Endodermal cell (in vitro differentiated cells): Measurements from ENCODE around the gene PTHLH. TPM values are rescaled to one million over a fixed set of nuclear protein-coding genes. Genes with fewer than 3 reads are reported as not detected.

Source experiments
- DNase-seq: peaks from one replicate; pipeline ENCODE4 v3.0.0-alpha.2; 2017
- H3K27ac ChIP-seq: 2 replicates; pipeline ENCODE4 v1.5.1; 2013; ENCODE audit warnings: mild to moderate bottlenecking, low read depth, low read length, moderate library complexity
- H3K27me3 ChIP-seq: 2 replicates; pipeline ENCODE4 v1.6.1; 2013; ENCODE audit warnings: mild to moderate bottlenecking, low read length, moderate library complexity; ENCODE audit not compliant: insufficient read depth, control insufficient read depth, poor library complexity, severe bottlenecking
- H3K36me3 ChIP-seq: 2 replicates; pipeline ENCODE4 v1.7.0; 2013; ENCODE audit warnings: mild to moderate bottlenecking, low read length, moderate library complexity; ENCODE audit not compliant: control insufficient read depth, insufficient read depth
- H3K4me1 ChIP-seq: one replicate; pipeline ENCODE4 v1.7.0; 2013; ENCODE audit warnings: low read length; ENCODE audit not compliant: control insufficient read depth, insufficient read depth
- H3K4me3 ChIP-seq: 2 replicates; pipeline ENCODE4 v1.5.1; 2013; ENCODE audit warnings: mild to moderate bottlenecking, low read length, moderate library complexity
- H3K9ac ChIP-seq: 2 replicates; pipeline ENCODE4 v1.6.1; 2013; ENCODE audit warnings: mild to moderate bottlenecking, low read length, moderate library complexity; ENCODE audit not compliant: poor library complexity, severe bottlenecking; ENCODE audit errors: extremely low read depth
- H3K9me3 ChIP-seq: 2 replicates; pipeline ENCODE4 v1.6.1; 2013; ENCODE audit warnings: mild to moderate bottlenecking, low read length, moderate library complexity; ENCODE audit not compliant: control insufficient read depth
- H3K27ac Mint-ChIP-seq: 2 replicates; pipeline ENCODE4 v1.8.0; 2020; ENCODE audit warnings: mixed read lengths
- H3K27me3 Mint-ChIP-seq: 2 replicates; pipeline ENCODE4 v1.8.0; 2021; ENCODE audit warnings: mild to moderate bottlenecking, mixed read lengths; ENCODE audit not compliant: insufficient read depth
- H3K36me3 Mint-ChIP-seq: 2 replicates; pipeline ENCODE4 v1.8.0; 2020; ENCODE audit warnings: low read depth, mixed read lengths
- H3K4me1 Mint-ChIP-seq: 2 replicates; pipeline ENCODE4 v1.8.0; 2020; ENCODE audit warnings: mixed read lengths
- H3K4me3 Mint-ChIP-seq: 2 replicates; pipeline ENCODE4 v1.8.0; 2020; ENCODE audit warnings: mild to moderate bottlenecking, moderate library complexity, mixed read lengths
- H3K9me3 Mint-ChIP-seq: 2 replicates; pipeline ENCODE4 v1.8.0; 2020; ENCODE audit warnings: mild to moderate bottlenecking, mixed read lengths
- WGBS, 2 experiments: methylation state at CpG; one replicate each; pipeline versions ENCODE4 v1.1.5 to v1.1.7; 2013; ENCODE audit warnings: missing lambda C conversion rate in 2 of 2, mixed read lengths in 1 of 2; ENCODE audit not compliant: insufficient coverage in 1 of 2, insufficient read length in 1 of 2; 5-methylcytosine and 5-hydroxymethylcytosine counted together
- total RNA-seq, 2 donors: library from RNA; stranded (reverse); fragmentation: NEBNext Ultra II Directional in 1 of 2; extraction: Animal tissue kit (Norgen Biotek cat#: 25700) in 1 of 2; gene quantifications; 2 replicates in 1 of 2; 3 replicates in 1 of 2; pipeline ENCODE4 v1.2.1, GENCODE V29; 2021
- TF ChIP-seq, protein P1 (sequence below): fragments of 200-600 bp; sonication (generic); conservative IDR thresholded peaks from 2 replicates; pipeline ENCODE4 v1.5.0; 2021; ENCODE audit warnings: antibody characterized with exemption, mild to moderate bottlenecking

Gene PTHLH
- total RNA-seq, 2 donors from 2014 or later, result not detected

DNA sequence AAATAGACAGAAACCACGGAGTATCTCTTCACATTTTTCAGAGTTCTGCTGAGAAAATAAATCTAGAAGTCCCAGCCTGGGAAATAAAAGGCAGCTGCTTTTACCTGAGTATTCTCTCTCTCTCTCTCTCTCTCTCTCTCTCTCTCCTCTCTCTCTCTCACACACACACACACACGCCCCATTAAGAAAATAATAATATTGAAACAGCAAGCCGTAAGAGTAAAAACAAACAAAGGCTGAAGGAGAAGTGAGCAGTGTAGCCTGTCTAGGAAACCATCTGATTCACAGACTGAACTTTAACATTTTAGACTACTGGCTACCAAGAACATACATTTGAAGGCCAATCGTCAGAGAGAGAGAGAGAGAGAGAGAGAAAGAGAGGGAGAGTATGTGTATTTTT, 8.4 kb downstream of the PTHLH start:
- Mint-ChIP-seq H3K36me3 (no peaks in the 10 kb centered on the region), H3K27me3 (peaks cover 60% of the 10 kb centered on the region), H3K4me3 (no peak overlapping the region), H3K4me1 (peaks cover 3% of the 10 kb centered on the region), H3K9me3 (no peaks in the 10 kb centered on the region), H3K27ac (no peak overlapping the region)
- H3K9me3 ChIP-seq, result no peaks in the 10 kb centered on the region
- no peaks in the 10 kb centered on the region for H3K36me3 ChIP-seq
- H3K4me1 ChIP-seq, result no peaks in the 10 kb centered on the region
- H3K27ac ChIP-seq, result no peak overlapping the region
- no peak overlapping the region for H3K9ac ChIP-seq
- DNase-seq, result no peak
- TF ChIP-seq, protein P1, sequence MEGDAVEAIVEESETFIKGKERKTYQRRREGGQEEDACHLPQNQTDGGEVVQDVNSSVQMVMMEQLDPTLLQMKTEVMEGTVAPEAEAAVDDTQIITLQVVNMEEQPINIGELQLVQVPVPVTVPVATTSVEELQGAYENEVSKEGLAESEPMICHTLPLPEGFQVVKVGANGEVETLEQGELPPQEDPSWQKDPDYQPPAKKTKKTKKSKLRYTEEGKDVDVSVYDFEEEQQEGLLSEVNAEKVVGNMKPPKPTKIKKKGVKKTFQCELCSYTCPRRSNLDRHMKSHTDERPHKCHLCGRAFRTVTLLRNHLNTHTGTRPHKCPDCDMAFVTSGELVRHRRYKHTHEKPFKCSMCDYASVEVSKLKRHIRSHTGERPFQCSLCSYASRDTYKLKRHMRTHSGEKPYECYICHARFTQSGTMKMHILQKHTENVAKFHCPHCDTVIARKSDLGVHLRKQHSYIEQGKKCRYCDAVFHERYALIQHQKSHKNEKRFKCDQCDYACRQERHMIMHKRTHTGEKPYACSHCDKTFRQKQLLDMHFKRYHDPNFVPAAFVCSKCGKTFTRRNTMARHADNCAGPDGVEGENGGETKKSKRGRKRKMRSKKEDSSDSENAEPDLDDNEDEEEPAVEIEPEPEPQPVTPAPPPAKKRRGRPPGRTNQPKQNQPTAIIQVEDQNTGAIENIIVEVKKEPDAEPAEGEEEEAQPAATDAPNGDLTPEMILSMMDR, result no peak
- no peak overlapping the region for H3K4me3 ChIP-seq
- 85 to 100% methylated on average over 2 to 4 of the region's 4 CpGs for WGBS, 2 experiments
- peaks cover 46% of the 10 kb centered on the region for H3K27me3 ChIP-seq

DNA sequence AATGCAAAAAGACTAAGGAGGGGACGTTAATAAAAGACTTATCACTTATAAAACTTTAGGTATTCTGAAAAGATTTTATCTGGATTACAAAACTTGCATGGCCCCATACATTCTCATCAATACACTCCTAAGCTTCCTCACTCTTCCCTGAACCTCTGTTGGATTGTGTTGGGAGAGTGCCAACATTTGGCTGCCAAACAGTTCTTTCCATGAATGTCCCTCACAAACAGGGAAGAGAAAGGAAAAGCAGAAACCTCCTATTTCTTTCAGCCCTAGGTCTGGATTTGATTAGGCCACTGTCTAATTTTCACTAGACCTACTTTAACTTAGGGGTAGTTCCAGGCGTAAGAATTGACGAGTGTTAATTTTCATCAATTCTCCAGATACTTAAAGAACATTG, 11.7 kb downstream of the PTHLH start:
- Mint-ChIP-seq H3K36me3 (no peaks in the 10 kb centered on the region), H3K27me3 (peaks cover 27% of the 10 kb centered on the region), H3K9me3 (no peaks in the 10 kb centered on the region), H3K4me1 (no peaks in the 10 kb centered on the region), H3K4me3 (no peak overlapping the region), H3K27ac (no peak overlapping the region)
- peaks cover 13% of the 10 kb centered on the region for H3K27me3 ChIP-seq
- H3K27ac ChIP-seq, result no peak overlapping the region
- TF ChIP-seq, protein P1, result no peak
- no peak overlapping the region for H3K4me3 ChIP-seq
- 97% methylated on average over 2 of the region's 3 CpGs; no CpG with 5 or more reads in 1 of the 2 experiments for WGBS, 2 experiments
- H3K4me1 ChIP-seq, result no peaks in the 10 kb centered on the region
- no peaks in the 10 kb centered on the region for H3K36me3 ChIP-seq
- DNase-seq, result no peak
- H3K9ac ChIP-seq, result no peak overlapping the region
- no peaks in the 10 kb centered on the region for H3K9me3 ChIP-seq

DNA sequence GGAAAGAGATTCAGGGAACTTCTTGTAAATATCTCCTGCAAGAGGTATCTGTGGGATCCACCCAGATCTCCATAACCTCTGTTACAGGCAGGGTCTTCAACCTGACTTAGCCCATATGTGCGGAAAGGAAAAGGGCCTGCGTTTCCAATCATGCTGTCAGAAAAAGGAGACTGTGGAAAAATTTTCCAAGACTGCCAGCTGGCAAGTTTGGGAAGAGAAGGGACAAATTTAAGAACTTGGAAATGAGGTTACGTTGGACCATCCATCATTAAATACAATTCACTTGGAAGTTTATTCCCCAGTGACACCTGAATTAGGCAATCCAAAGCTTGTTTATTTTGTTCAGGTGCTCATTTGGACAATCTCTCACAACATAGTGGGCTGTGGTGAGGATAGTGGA, 13.9 kb downstream of the PTHLH start:
- Mint-ChIP-seq H3K9me3 (no peaks in the 10 kb centered on the region), H3K4me3 (no peak overlapping the region), H3K4me1 (no peaks in the 10 kb centered on the region), H3K27me3 (peaks cover 10% of the 10 kb centered on the region), H3K27ac (no peak overlapping the region), H3K36me3 (no peaks in the 10 kb centered on the region)
- Histone ChIP-seq H3K4me3 (no peak overlapping the region), H3K36me3 (no peaks in the 10 kb centered on the region), H3K9ac (no peak overlapping the region), H3K27ac (no peak overlapping the region), H3K9me3 (no peaks in the 10 kb centered on the region), H3K4me1 (no peaks in the 10 kb centered on the region), H3K27me3 (no peaks in the 10 kb centered on the region)
- no peak for DNase-seq
- TF ChIP-seq, protein P1, result no peak
- 95 to 100% methylated on average over 2 to 3 of the region's 3 CpGs for WGBS, 2 experiments
